Mesenchymal stem cell (in vitro differentiated cells and primary cell): Measurements from ENCODE around the gene INPPL1.
A peak's percentile ranks its signal among the peaks of the same experiment; 100 is the strongest.

Source experiments
- DNase-seq: peaks from one replicate; pipeline ENCODE4 v3.0.0-alpha.2; 2013
- H2AFZ ChIP-seq: one replicate; pipeline ENCODE4 v1.6.1; 2013; ENCODE audit warnings: low read depth, mild to moderate bottlenecking, control low read depth, inconsistent platforms, low read length, moderate library complexity
- H2AK5ac ChIP-seq: 2 replicates; pipeline ENCODE4 v1.6.1; 2013; ENCODE audit warnings: low read length, moderate library complexity, mild to moderate bottlenecking, inconsistent platforms; ENCODE audit not compliant: severe bottlenecking
- H2BK120ac ChIP-seq: one replicate; pipeline ENCODE4 v1.6.1; 2013; ENCODE audit warnings: low read depth, mild to moderate bottlenecking, inconsistent platforms, low read length, moderate library complexity
- H2BK12ac ChIP-seq, 2 experiments: one replicate each; pipeline ENCODE4 v1.6.1; 2013; ENCODE audit warnings: inconsistent platforms in 2 of 2, low read length in 2 of 2, mild to moderate bottlenecking in 2 of 2, moderate library complexity in 2 of 2, control low read depth in 1 of 2
- H2BK15ac ChIP-seq: one replicate; pipeline ENCODE4 v1.6.1; 2013; ENCODE audit warnings: mild to moderate bottlenecking, low read depth, inconsistent platforms; ENCODE audit not compliant: poor library complexity, severe bottlenecking
- H2BK5ac ChIP-seq: 2 replicates; pipeline ENCODE4 v1.6.1; 2013; ENCODE audit warnings: low read depth, mild to moderate bottlenecking, low read length, control low read depth, inconsistent platforms; ENCODE audit not compliant: poor library complexity, severe bottlenecking
- H3K14ac ChIP-seq, 2 experiments: one replicate each; pipeline ENCODE4 v1.6.1; 2013; ENCODE audit warnings: inconsistent platforms in 2 of 2, low read length in 2 of 2, control low read depth in 1 of 2, mild to moderate bottlenecking in 1 of 2, moderate library complexity in 1 of 2
- H3K18ac ChIP-seq, 2 experiments: one replicate each; pipeline ENCODE4 v1.6.1; 2013; ENCODE audit warnings: inconsistent platforms in 2 of 2, low read length in 2 of 2, control low read depth in 1 of 2, low read depth in 1 of 2, mild to moderate bottlenecking in 1 of 2
- H3K23ac ChIP-seq, 2 experiments: one replicate each; pipeline ENCODE4 v1.6.1; 2013; ENCODE audit warnings: inconsistent platforms in 2 of 2, low read length in 2 of 2, mild to moderate bottlenecking in 2 of 2, moderate library complexity in 2 of 2, control low read depth in 1 of 2
- H3K27ac ChIP-seq: 2 replicates; pipeline ENCODE4 v1.5.1; 2013; ENCODE audit warnings: mild to moderate bottlenecking, moderate library complexity, low read length, control low read depth, inconsistent platforms; ENCODE audit not compliant: poor library complexity, severe bottlenecking
- H3K27me3 ChIP-seq, 2 experiments: 2 replicates each; pipeline versions ENCODE4 v1.6.1 to v1.7.0; 2013; ENCODE audit warnings: low read length in 2 of 2, mild to moderate bottlenecking in 2 of 2, moderate library complexity in 2 of 2, control low read depth in 1 of 2, inconsistent platforms in 1 of 2; ENCODE audit not compliant: control insufficient read depth in 1 of 2, insufficient read depth in 1 of 2
- H3K36me3 ChIP-seq, 2 experiments: 2 replicates each; pipeline versions ENCODE4 v1.6.1 to v1.7.0; 2013; ENCODE audit warnings: low read length in 2 of 2, control low read depth in 1 of 2, inconsistent platforms in 1 of 2, low read depth in 1 of 2, mild to moderate bottlenecking in 1 of 2; ENCODE audit not compliant: insufficient read depth in 2 of 2, control insufficient read depth in 1 of 2
- H3K4ac ChIP-seq, 2 experiments: one replicate each; pipeline ENCODE4 v1.6.1; 2013; ENCODE audit warnings: inconsistent platforms in 2 of 2, low read length in 2 of 2, mild to moderate bottlenecking in 2 of 2, moderate library complexity in 2 of 2, control low read depth in 1 of 2, low read depth in 1 of 2
- H3K4me1 ChIP-seq: 2 replicates; pipeline ENCODE4 v1.6.1; 2013; ENCODE audit warnings: low read depth, low read length, control low read depth; ENCODE audit not compliant: control insufficient read depth, insufficient read depth
- H3K4me2 ChIP-seq: 2 replicates; pipeline ENCODE4 v1.6.1; 2013; ENCODE audit warnings: low read length, mild to moderate bottlenecking, inconsistent platforms; ENCODE audit not compliant: poor library complexity, severe bottlenecking
- H3K4me3 ChIP-seq, 2 experiments: 2 replicates each; pipeline versions ENCODE4 v1.5.1 to v1.7.0; 2013; ENCODE audit warnings: low read length in 2 of 2, mild to moderate bottlenecking in 2 of 2, control low read depth in 1 of 2, low read depth in 1 of 2; ENCODE audit not compliant: insufficient read depth in 1 of 2
- H3K79me1 ChIP-seq: replicated peaks from 2 replicates; pipeline ENCODE4 v1.6.1; 2013; ENCODE audit warnings: mild to moderate bottlenecking, control low read depth, low read length, inconsistent platforms; ENCODE audit not compliant: poor library complexity, severe bottlenecking
- H3K9ac ChIP-seq: 2 replicates; pipeline ENCODE4 v1.7.0; 2013; ENCODE audit warnings: mild to moderate bottlenecking, low read length, moderate library complexity
- H3K9me3 ChIP-seq: 2 replicates; pipeline ENCODE4 v1.7.0; 2013; ENCODE audit warnings: mild to moderate bottlenecking, low read length; ENCODE audit not compliant: control insufficient read depth
- H4K8ac ChIP-seq: one replicate; pipeline ENCODE4 v1.6.1; 2013; ENCODE audit warnings: inconsistent platforms, mild to moderate bottlenecking, low read length, moderate library complexity
- H4K91ac ChIP-seq: one replicate; pipeline ENCODE4 v1.6.1; 2013; ENCODE audit warnings: mild to moderate bottlenecking, low read length, inconsistent platforms
- WGBS: methylation state at CpG from one replicate; pipeline ENCODE4 v1.1.7; 2013; ENCODE audit warnings: mixed read lengths; 5-methylcytosine and 5-hydroxymethylcytosine counted together

Gene INPPL1

GRCh38 chr11:72280726-72281315 lies 56.3 kb downstream of the INPPL1 start:
- H3K27ac ChIP-seq = no peak overlapping the region
- no peak for DNase-seq
- H3K79me1 ChIP-seq = no peaks in the 10 kb centered on the region
- H3K4me3 ChIP-seq = peak overlapping the region in 1 of 2 experiments; percentile 26
- no peak overlapping the region for H2BK5ac ChIP-seq
- H2BK12ac ChIP-seq = no peak overlapping the region
- H3K27me3 ChIP-seq = peaks cover 3 to 13% of the 10 kb centered on the region in 2 experiments
- no peak overlapping the region for H3K4ac ChIP-seq
- no peaks in the 10 kb centered on the region for H3K9me3 ChIP-seq
- H3K14ac ChIP-seq = no peak overlapping the region
- H3K18ac ChIP-seq = peak overlapping the region in 1 of 2 experiments; percentile 24
- no peaks in the 10 kb centered on the region for H3K4me1 ChIP-seq
- H3K23ac ChIP-seq = no peak overlapping the region
- H2BK120ac ChIP-seq = no peak overlapping the region
- H2AFZ ChIP-seq = no peak overlapping the region
- H3K36me3 ChIP-seq = no peaks in the 10 kb centered on the region
- H3K9ac ChIP-seq = no peak overlapping the region
- 95% methylated on average over 19 of the region's 24 CpGs for WGBS
- no peak overlapping the region for H4K8ac ChIP-seq
- no peak overlapping the region for H2BK15ac ChIP-seq
- H4K91ac ChIP-seq = no peak overlapping the region
- no peak overlapping the region for H3K4me2 ChIP-seq
- H2AK5ac ChIP-seq = no peak overlapping the region

GRCh38 chr11:72283947-72284346 lies 59.4 kb downstream of the INPPL1 start:
- Histone ChIP-seq H3K9me3 (no peaks in the 10 kb centered on the region), H2AK5ac (no peak overlapping the region), H3K4me1 (no peaks in the 10 kb centered on the region), H3K79me1 (no peaks in the 10 kb centered on the region), H3K4me2 (no peak overlapping the region), H3K14ac (no peak overlapping the region), H2BK15ac (no peak overlapping the region), H3K18ac (no peak overlapping the region), H2BK12ac (no peak overlapping the region), H4K8ac (no peak overlapping the region), H3K4me3 (no peak overlapping the region), H2AFZ (no peak overlapping the region), H3K9ac (no peak overlapping the region), H2BK120ac (no peak overlapping the region), H3K23ac (no peak overlapping the region), H4K91ac (no peak overlapping the region), H3K4ac (no peak overlapping the region), H2BK5ac (no peak overlapping the region), H3K27me3 (peaks cover 3 to 13% of the 10 kb centered on the region in 2 experiments), H3K27ac (no peak overlapping the region), H3K36me3 (no peaks in the 10 kb centered on the region)
- no peak for DNase-seq
- 59% methylated on average over 2 of the region's 2 CpGs for WGBS

- H3K27me3 ChIP-seq = peaks cover 3 to 13% of the 10 kb centered on the region in 2 experiments
- no peak overlapping the region for H4K91ac ChIP-seq
- no peak overlapping the region for H2BK5ac ChIP-seq
- no peak overlapping the region for H2BK12ac ChIP-seq
- H3K79me1 ChIP-seq = no peaks in the 10 kb centered on the region
- 100% methylated on average over 2 of the region's 2 CpGs for WGBS
- H2AK5ac ChIP-seq = no peak overlapping the region
- H3K14ac ChIP-seq = no peak overlapping the region
- H3K4me3 ChIP-seq = no peak overlapping the region
- no peak overlapping the region for H3K18ac ChIP-seq
- H3K27ac ChIP-seq = no peak overlapping the region
- H3K9ac ChIP-seq = no peak overlapping the region
- DNase-seq = no peak
- H2BK120ac ChIP-seq = no peak overlapping the region
- no peaks in the 10 kb centered on the region for H3K4me1 ChIP-seq
- H3K4ac ChIP-seq = no peak overlapping the region
- no peak overlapping the region for H2AFZ ChIP-seq
- no peak overlapping the region for H2BK15ac ChIP-seq
- peaks cover 2 to 3% of the 10 kb centered on the region in 2 experiments for H3K36me3 ChIP-seq
- no peaks in the 10 kb centered on the region for H3K9me3 ChIP-seq
- no peak overlapping the region for H3K23ac ChIP-seq
- no peak overlapping the region for H4K8ac ChIP-seq
- H3K4me2 ChIP-seq = no peak overlapping the region
Measured at GRCh38 chr11:72287293-72287692, 62.7 kb downstream of the INPPL1 start.
